Mesenchymal stem cell (in vitro differentiated cells and primary cell): ENCODE measurements around the gene PYGM.
A peak's percentile ranks its signal among the peaks of the same experiment; 100 is the strongest.

Source experiments
- DNase-seq: peaks from one replicate; pipeline ENCODE4 v3.0.0-alpha.2; 2013
- H2AFZ ChIP-seq: one replicate; pipeline ENCODE4 v1.6.1; 2013; ENCODE audit warnings: low read depth, mild to moderate bottlenecking, control low read depth, inconsistent platforms, low read length, moderate library complexity
- H2AK5ac ChIP-seq: 2 replicates; pipeline ENCODE4 v1.6.1; 2013; ENCODE audit warnings: low read length, moderate library complexity, mild to moderate bottlenecking, inconsistent platforms; ENCODE audit not compliant: severe bottlenecking
- H2BK120ac ChIP-seq: one replicate; pipeline ENCODE4 v1.6.1; 2013; ENCODE audit warnings: low read depth, mild to moderate bottlenecking, inconsistent platforms, low read length, moderate library complexity
- H2BK12ac ChIP-seq, 2 experiments: one replicate each; pipeline ENCODE4 v1.6.1; 2013; ENCODE audit warnings: inconsistent platforms in 2 of 2, low read length in 2 of 2, mild to moderate bottlenecking in 2 of 2, moderate library complexity in 2 of 2, control low read depth in 1 of 2
- H2BK15ac ChIP-seq: one replicate; pipeline ENCODE4 v1.6.1; 2013; ENCODE audit warnings: mild to moderate bottlenecking, low read depth, inconsistent platforms; ENCODE audit not compliant: poor library complexity, severe bottlenecking
- H2BK5ac ChIP-seq: 2 replicates; pipeline ENCODE4 v1.6.1; 2013; ENCODE audit warnings: low read depth, mild to moderate bottlenecking, low read length, control low read depth, inconsistent platforms; ENCODE audit not compliant: poor library complexity, severe bottlenecking
- H3K14ac ChIP-seq, 2 experiments: one replicate each; pipeline ENCODE4 v1.6.1; 2013; ENCODE audit warnings: inconsistent platforms in 2 of 2, low read length in 2 of 2, control low read depth in 1 of 2, mild to moderate bottlenecking in 1 of 2, moderate library complexity in 1 of 2
- H3K18ac ChIP-seq, 2 experiments: one replicate each; pipeline ENCODE4 v1.6.1; 2013; ENCODE audit warnings: inconsistent platforms in 2 of 2, low read length in 2 of 2, control low read depth in 1 of 2, low read depth in 1 of 2, mild to moderate bottlenecking in 1 of 2
- H3K23ac ChIP-seq, 2 experiments: one replicate each; pipeline ENCODE4 v1.6.1; 2013; ENCODE audit warnings: inconsistent platforms in 2 of 2, low read length in 2 of 2, mild to moderate bottlenecking in 2 of 2, moderate library complexity in 2 of 2, control low read depth in 1 of 2
- H3K27ac ChIP-seq: 2 replicates; pipeline ENCODE4 v1.5.1; 2013; ENCODE audit warnings: mild to moderate bottlenecking, moderate library complexity, low read length, control low read depth, inconsistent platforms; ENCODE audit not compliant: poor library complexity, severe bottlenecking
- H3K27me3 ChIP-seq, 2 experiments: 2 replicates each; pipeline versions ENCODE4 v1.6.1 to v1.7.0; 2013; ENCODE audit warnings: low read length in 2 of 2, mild to moderate bottlenecking in 2 of 2, moderate library complexity in 2 of 2, control low read depth in 1 of 2, inconsistent platforms in 1 of 2; ENCODE audit not compliant: control insufficient read depth in 1 of 2, insufficient read depth in 1 of 2
- H3K36me3 ChIP-seq, 2 experiments: 2 replicates each; pipeline versions ENCODE4 v1.6.1 to v1.7.0; 2013; ENCODE audit warnings: low read length in 2 of 2, control low read depth in 1 of 2, inconsistent platforms in 1 of 2, low read depth in 1 of 2, mild to moderate bottlenecking in 1 of 2; ENCODE audit not compliant: insufficient read depth in 2 of 2, control insufficient read depth in 1 of 2
- H3K4ac ChIP-seq, 2 experiments: one replicate each; pipeline ENCODE4 v1.6.1; 2013; ENCODE audit warnings: inconsistent platforms in 2 of 2, low read length in 2 of 2, mild to moderate bottlenecking in 2 of 2, moderate library complexity in 2 of 2, control low read depth in 1 of 2, low read depth in 1 of 2
- H3K4me1 ChIP-seq: 2 replicates; pipeline ENCODE4 v1.6.1; 2013; ENCODE audit warnings: low read depth, low read length, control low read depth; ENCODE audit not compliant: control insufficient read depth, insufficient read depth
- H3K4me2 ChIP-seq: 2 replicates; pipeline ENCODE4 v1.6.1; 2013; ENCODE audit warnings: low read length, mild to moderate bottlenecking, inconsistent platforms; ENCODE audit not compliant: poor library complexity, severe bottlenecking
- H3K4me3 ChIP-seq, 2 experiments: 2 replicates each; pipeline versions ENCODE4 v1.5.1 to v1.7.0; 2013; ENCODE audit warnings: low read length in 2 of 2, mild to moderate bottlenecking in 2 of 2, control low read depth in 1 of 2, low read depth in 1 of 2; ENCODE audit not compliant: insufficient read depth in 1 of 2
- H3K79me1 ChIP-seq: replicated peaks from 2 replicates; pipeline ENCODE4 v1.6.1; 2013; ENCODE audit warnings: mild to moderate bottlenecking, control low read depth, low read length, inconsistent platforms; ENCODE audit not compliant: poor library complexity, severe bottlenecking
- H3K9ac ChIP-seq: 2 replicates; pipeline ENCODE4 v1.7.0; 2013; ENCODE audit warnings: mild to moderate bottlenecking, low read length, moderate library complexity
- H3K9me3 ChIP-seq: 2 replicates; pipeline ENCODE4 v1.7.0; 2013; ENCODE audit warnings: mild to moderate bottlenecking, low read length; ENCODE audit not compliant: control insufficient read depth
- H4K8ac ChIP-seq: one replicate; pipeline ENCODE4 v1.6.1; 2013; ENCODE audit warnings: inconsistent platforms, mild to moderate bottlenecking, low read length, moderate library complexity
- H4K91ac ChIP-seq: one replicate; pipeline ENCODE4 v1.6.1; 2013; ENCODE audit warnings: mild to moderate bottlenecking, low read length, inconsistent platforms
- WGBS: methylation state at CpG from one replicate; pipeline ENCODE4 v1.1.7; 2013; ENCODE audit warnings: mixed read lengths; 5-methylcytosine and 5-hydroxymethylcytosine counted together

PYGM gene

GRCh38 chr11:64744544-64745188, 15.1 kb downstream of the PYGM start:
- peak overlapping the region; percentile 77 for H3K4me2 ChIP-seq
- no peaks in the 10 kb centered on the region for H3K36me3 ChIP-seq
- no peak overlapping the region for H3K23ac ChIP-seq
- H2BK12ac ChIP-seq, result no peak overlapping the region
- H2BK120ac ChIP-seq, result peak overlapping the region; percentile 55
- no peak overlapping the region for H3K18ac ChIP-seq
- H3K79me1 ChIP-seq, result no peaks in the 10 kb centered on the region
- WGBS, result 3% methylated on average over 31 of the region's 89 CpGs
- no peak overlapping the region for H2AFZ ChIP-seq
- H3K4me3 ChIP-seq, result peak overlapping the region in 1 of 2 experiments; percentile 39
- no peak overlapping the region for H3K9ac ChIP-seq
- no peak overlapping the region for H2BK5ac ChIP-seq
- H3K4me1 ChIP-seq, result peaks cover 43% of the 10 kb centered on the region
- H3K9me3 ChIP-seq, result no peaks in the 10 kb centered on the region
- H3K4ac ChIP-seq, result no peak overlapping the region
- peak overlapping the region; percentile 67 for H2BK15ac ChIP-seq
- no peak overlapping the region for H3K14ac ChIP-seq
- H4K8ac ChIP-seq, result no peak overlapping the region
- no peak for DNase-seq
- H3K27me3 ChIP-seq, result peaks cover 60% of the 10 kb centered on the region in 2 experiments
- H2AK5ac ChIP-seq, result no peak overlapping the region
- H4K91ac ChIP-seq, result no peak overlapping the region
- no peak overlapping the region for H3K27ac ChIP-seq

- Histone ChIP-seq H2AFZ (no peak within 1 kb of the TSS), H3K4me2 (peak within 1 kb of the TSS; percentile 77), H4K8ac (peak within 1 kb of the TSS; percentile 3), H3K27me3 (peaks cover 67% of the 10 kb centered on the region in 2 experiments), H2BK5ac (no peak within 1 kb of the TSS), H2BK15ac (peak within 1 kb of the TSS; percentile 67), H2BK120ac (peak within 1 kb of the TSS; percentile 55), H3K79me1 (no peaks in the 10 kb centered on the region), H2BK12ac (no peak within 1 kb of the TSS), H3K27ac (no peak within 1 kb of the TSS), H3K4ac (no peak within 1 kb of the TSS), H3K14ac (peak within 1 kb of the TSS in 1 of 2 experiments; percentile 26), H3K9ac (no peak within 1 kb of the TSS), H3K4me1 (peaks cover 43% of the 10 kb centered on the region), H3K4me3 (peak within 1 kb of the TSS; percentile 39 to 76), H3K23ac (peak within 1 kb of the TSS in 1 of 2 experiments; percentile 63), H4K91ac (peak within 1 kb of the TSS; percentile 20), H3K36me3 (no peaks in the 10 kb centered on the region), H2AK5ac (no peak within 1 kb of the TSS), H3K9me3 (no peaks in the 10 kb centered on the region), H3K18ac (no peak within 1 kb of the TSS)
- DNase-seq, result peak; percentile 40
- 8% methylated on average over 52 of the region's 57 CpGs for WGBS
Observed at GRCh38 chr11:64743591-64744543, 15.9 kb downstream of the PYGM start, which contains the start of gene RASGRP2. TSS of gene RASGRP2 (minus strand) at chr11:64744142. CDS start at chr11:64742866, 1,276 bp downstream.

GRCh38 chr11:64742889-64743590, 16.7 kb downstream of the PYGM start:
- Histone ChIP-seq H4K8ac (peak overlapping the region; percentile 42), H3K4me3 (peak overlapping the region; percentile 15 to 76), H3K27me3 (peaks cover 67% of the 10 kb centered on the region in 2 experiments), H2AK5ac (no peak overlapping the region), H2AFZ (peak overlapping the region; percentile 62), H3K9me3 (no peaks in the 10 kb centered on the region), H3K4me1 (peaks cover 43% of the 10 kb centered on the region), H2BK15ac (peak overlapping the region; percentile 13), H2BK120ac (no peak overlapping the region), H3K4me2 (peak overlapping the region; percentile 83), H3K23ac (peak overlapping the region in 1 of 2 experiments; percentile 37), H2BK12ac (no peak overlapping the region), H3K27ac (no peak overlapping the region), H3K9ac (no peak overlapping the region), H3K4ac (no peak overlapping the region), H3K18ac (no peak overlapping the region), H3K14ac (no peak overlapping the region), H4K91ac (peak overlapping the region; percentile 18), H3K79me1 (no peaks in the 10 kb centered on the region), H3K36me3 (no peaks in the 10 kb centered on the region), H2BK5ac (no peak overlapping the region)
- 2% methylated on average over 32 of the region's 58 CpGs for WGBS
- DNase-seq, result peak; percentile 57
